Naive thymus-derived CD4-positive, alpha-beta T cell (primary cell): ENCODE data around the gene GXYLT2. TPM values are rescaled to one million over a fixed set of nuclear protein-coding genes. Genes with fewer than 3 reads are reported as not detected.
A peak's percentile ranks its signal among the peaks of the same experiment; 100 is the strongest.
"Not testable (repeated sequence)": the region's sequence is repeated elsewhere in the genome, so short reads cannot be mapped to it uniquely, and the experiment has no call there.

ENCODE experiments used
- ATAC-seq: fragments of 150-1000 bp; cut with Tn5 transposase; 2 replicates; pipeline ENCODE4 v1.10.0; 2021; ENCODE audit warnings: mild to moderate bottlenecking, moderate library complexity
- CTCF ChIA-PET: fragments of 350-600 bp; sonication (Branson Sonifier 250); formaldehyde crosslinking; loops from one replicate; lab custom pipeline; 2021; ENCODE audit warnings: antibody characterized with exemption; lab: Charles Lee
- POLR2A ChIA-PET: fragments of 350-600 bp; sonication (Branson Sonifier 250); formaldehyde crosslinking; loops from one replicate; lab custom pipeline; 2021; ENCODE audit warnings: antibody characterized with exemption, inconsistent platforms; lab: Charles Lee
- DNase-seq, 9 donors: peaks; one replicate each; pipeline versions ENCODE4 v3.0.0 to v3.0.0-alpha.2; 2020 to 2022; ENCODE audit warnings: mixed read lengths in 1 of 9
- H3K27ac ChIP-seq: one replicate; pipeline ENCODE4 v1.7.0; 2013; ENCODE audit warnings: mild to moderate bottlenecking, low read depth, low read length, moderate library complexity
- H3K27me3 ChIP-seq, 2 donors: one replicate each; pipeline ENCODE4 v1.7.0; 2013; ENCODE audit warnings: low read length in 2 of 2, mild to moderate bottlenecking in 2 of 2, moderate library complexity in 2 of 2; ENCODE audit not compliant: control insufficient read depth in 2 of 2, insufficient read depth in 2 of 2
- H3K36me3 ChIP-seq, 3 experiments: 1 replicate in 2 of 3; 2 replicates in 1 of 3; pipeline ENCODE4 v1.7.0; 2013; ENCODE audit warnings: low read length in 3 of 3, mild to moderate bottlenecking in 3 of 3, moderate library complexity in 1 of 3; ENCODE audit not compliant: insufficient read depth in 3 of 3, control insufficient read depth in 2 of 3
- H3K4me1 ChIP-seq, 2 donors: one replicate each; pipeline ENCODE4 v1.7.0; 2013; ENCODE audit warnings: low read length in 2 of 2, mild to moderate bottlenecking in 2 of 2, moderate library complexity in 1 of 2; ENCODE audit not compliant: control insufficient read depth in 2 of 2, insufficient read depth in 2 of 2
- H3K4me3 ChIP-seq: 2 replicates; pipeline ENCODE4 v1.7.0; 2013; ENCODE audit warnings: mild to moderate bottlenecking, low read length
- H3K9me3 ChIP-seq, 3 experiments: 1 replicate in 2 of 3; 2 replicates in 1 of 3; pipeline ENCODE4 v1.7.0; 2013; ENCODE audit warnings: low read length in 3 of 3; ENCODE audit not compliant: control insufficient read depth in 2 of 3
- H3K27ac Mint-ChIP-seq, 9 donors: one replicate each; pipeline ENCODE4 v1.8.0; 2020 to 2022; ENCODE audit warnings: mixed read lengths in 9 of 9, mild to moderate bottlenecking in 8 of 9, moderate library complexity in 5 of 9, inconsistent platforms in 2 of 9
- H3K27me3 Mint-ChIP-seq, 5 donors: one replicate each; pipeline ENCODE4 v1.8.0; 2021 to 2022; ENCODE audit warnings: mixed read lengths in 5 of 5, mild to moderate bottlenecking in 1 of 5
- H3K36me3 Mint-ChIP-seq, 5 donors: one replicate each; pipeline ENCODE4 v1.8.0; 2020 to 2022; ENCODE audit warnings: mixed read lengths in 5 of 5, mild to moderate bottlenecking in 3 of 5, inconsistent platforms in 1 of 5
- H3K4me1 Mint-ChIP-seq, 7 donors: one replicate each; pipeline ENCODE4 v1.8.0; 2020 to 2022; ENCODE audit warnings: mixed read lengths in 7 of 7, mild to moderate bottlenecking in 3 of 7, inconsistent platforms in 1 of 7
- H3K4me3 Mint-ChIP-seq, 10 donors: one replicate each; pipeline ENCODE4 v1.8.0; 2020 to 2022; ENCODE audit warnings: mild to moderate bottlenecking in 10 of 10, mixed read lengths in 10 of 10, moderate library complexity in 6 of 10, inconsistent platforms in 2 of 10
- H3K9me3 Mint-ChIP-seq, 11 donors: one replicate each; pipeline ENCODE4 v1.8.0; 2020 to 2022; ENCODE audit warnings: mixed read lengths in 11 of 11, mild to moderate bottlenecking in 4 of 11, inconsistent platforms in 1 of 11, moderate library complexity in 1 of 11
- intact Hi-C, 2 donors: fragments of 100-400 bp; cut with micrococcal nuclease; formaldehyde crosslinking; loops; one replicate each; pipeline ENCODE4 v1.15.1; 2023
- polyA plus RNA-seq, 2 donors: library from polyadenylated mRNA; unstranded; fragments of 300-500 nt; fragmentation: Illumina TruSeq; gene quantifications; one replicate each; pipeline ENCODE4 v1.2.3, GENCODE V29; 2021
- total RNA-seq, 6 experiments: library from RNA in 5 of 6; stranded (reverse) in 5 of 6; gene quantifications; 1 replicate in 5 of 6; 2 replicates in 1 of 6; pipeline ENCODE4 v1.2.3 and lab custom pipeline; 2021 to 2026

Gene GXYLT2
- total and polyA plus RNA-seq, 7 experiments from 2014 or later, result not detected

- H3K27me3 Mint-ChIP-seq, H3K27ac ChIP-seq, POLR2A ChIA-PET, H3K4me3 Mint-ChIP-seq, ATAC-seq, H3K27me3 ChIP-seq, CTCF ChIA-PET, H3K9me3 ChIP-seq, H3K4me3 ChIP-seq, H3K4me1 ChIP-seq, H3K27ac Mint-ChIP-seq, H3K36me3 ChIP-seq, DNase-seq, intact Hi-C loops, H3K4me1 Mint-ChIP-seq, H3K36me3 Mint-ChIP-seq: not testable (repeated sequence)
- peaks cover 0 to 12% (median 3%) of the 10 kb centered on the region in 11 donors for H3K9me3 Mint-ChIP-seq
Measured at GRCh38 chr3:72928781-72929735, 41.2 kb downstream of the GXYLT2 start.

DNA sequence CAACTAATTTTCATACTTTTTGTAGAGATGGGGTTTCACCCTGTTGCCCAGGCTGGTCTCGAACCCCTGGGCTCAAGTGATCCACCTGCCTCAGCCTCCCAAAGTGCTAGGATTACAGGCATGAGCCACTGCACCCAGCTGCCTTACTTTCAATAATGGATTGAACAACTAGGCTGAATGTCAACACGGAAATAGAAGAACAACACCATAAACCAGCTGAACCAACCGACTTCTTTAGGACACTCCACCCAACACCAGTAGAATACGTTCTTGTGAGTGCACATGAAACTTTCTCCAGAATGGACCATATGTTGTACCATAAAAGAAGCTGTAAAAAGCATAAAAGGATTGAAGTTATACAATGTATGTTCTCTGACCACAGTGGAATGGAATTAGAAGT lies 42.9 kb downstream of the GXYLT2 start:
- ChIA-PET POLR2A (no interaction called here), CTCF (no interaction called here)
- H3K27ac ChIP-seq, result no peak overlapping the region
- Mint-ChIP-seq H3K27me3 (peaks cover 0 to 18% (median 0%) of the 10 kb centered on the region in 5 donors), H3K4me3 (no peak overlapping the region), H3K27ac (no peak overlapping the region), H3K4me1 (no peaks in the 10 kb centered on the region), H3K9me3 (peaks cover 0 to 12% (median 3%) of the 10 kb centered on the region in 11 donors), H3K36me3 (no peaks in the 10 kb centered on the region)
- no peaks in the 10 kb centered on the region for H3K4me1 ChIP-seq
- H3K4me3 ChIP-seq, result no peak overlapping the region
- ATAC-seq (no peak), DNase-seq (no peak)
- H3K36me3 ChIP-seq, result no peaks in the 10 kb centered on the region
- H3K27me3 ChIP-seq, result no peaks in the 10 kb centered on the region
- H3K9me3 ChIP-seq, result no peaks in the 10 kb centered on the region
- intact Hi-C loops, result no loop called here

- intact Hi-C loops, result no loop called here
- no peak overlapping the region for H3K27ac Mint-ChIP-seq
- H3K4me1 Mint-ChIP-seq, result no peaks in the 10 kb centered on the region
- Histone ChIP-seq H3K36me3 (no peaks in the 10 kb centered on the region), H3K4me1 (no peaks in the 10 kb centered on the region), H3K4me3 (no peak overlapping the region), H3K9me3 (no peaks in the 10 kb centered on the region), H3K27me3 (no peaks in the 10 kb centered on the region), H3K27ac (no peak overlapping the region)
- H3K9me3 Mint-ChIP-seq, result peaks cover 0 to 12% (median 3%) of the 10 kb centered on the region in 11 donors
- DNase-seq, result no peak
- peaks cover 0 to 21% (median 0%) of the 10 kb centered on the region in 5 donors for H3K27me3 Mint-ChIP-seq
- H3K4me3 Mint-ChIP-seq, result no peak overlapping the region
- no peak for ATAC-seq
- CTCF ChIA-PET, result no interaction called here
- POLR2A ChIA-PET, result no interaction called here
- no peaks in the 10 kb centered on the region for H3K36me3 Mint-ChIP-seq
Measured at GRCh38 chr3:72932416-72932815, 44.6 kb downstream of the GXYLT2 start.

GRCh38 chr3:72938471-72939265 lies 50.8 kb downstream of the GXYLT2 start:
- H3K4me3 Mint-ChIP-seq, result no peak overlapping the region
- H3K27ac ChIP-seq, result no peak overlapping the region
- CTCF ChIA-PET, result interaction anchor here (0.6 to 5.1 kb wide), 5 partner anchors 64 to 1068 kb away, joined by 3 to 46 read pairs (median 4); no protein-coding TSS in a partner anchor
- H3K27ac Mint-ChIP-seq, result no peak overlapping the region
- peak; percentile 99 for ATAC-seq
- H3K4me1 Mint-ChIP-seq, result no peaks in the 10 kb centered on the region
- H3K9me3 ChIP-seq, result no peaks in the 10 kb centered on the region
- H3K27me3 Mint-ChIP-seq, result peaks cover 0 to 28% (median 0%) of the 10 kb centered on the region in 5 donors
- no peaks in the 10 kb centered on the region for H3K36me3 ChIP-seq
- POLR2A ChIA-PET, result no interaction called here
- H3K27me3 ChIP-seq, result no peaks in the 10 kb centered on the region
- intact Hi-C loops, result loop anchor here (1.0 to 5.0 kb wide), 6 partner anchors 59 to 1061 kb away; partner anchors contain the start of gene SHQ1 (in 1 of the 2)
- no peaks in the 10 kb centered on the region for H3K4me1 ChIP-seq
- no peaks in the 10 kb centered on the region for H3K36me3 Mint-ChIP-seq
- peak in 7 of 9 donors; percentile 48 to 76 (median 62) for DNase-seq
- no peak overlapping the region for H3K4me3 ChIP-seq
- H3K9me3 Mint-ChIP-seq, result no peaks in the 10 kb centered on the region

DNA sequence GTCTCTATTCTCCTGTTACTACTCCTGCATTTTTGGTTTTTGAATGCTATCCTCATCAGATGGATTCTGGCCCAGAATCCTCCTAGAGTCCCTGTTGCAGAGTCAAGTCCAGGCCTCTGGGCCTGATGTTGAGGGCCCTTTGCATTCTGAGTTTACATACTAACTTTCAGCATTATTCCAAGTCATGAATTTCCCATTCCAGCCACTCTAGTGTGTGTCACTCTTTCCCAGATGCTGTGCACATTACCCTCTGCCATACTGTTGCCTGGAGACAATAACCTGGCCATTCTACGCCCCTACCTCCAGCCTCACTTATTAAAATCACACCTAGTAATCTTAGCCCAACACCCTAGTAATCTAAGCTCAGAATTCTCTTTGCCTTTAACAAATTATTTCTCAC lies 53.4 kb downstream of the GXYLT2 start:
- Histone ChIP-seq H3K9me3 (no peaks in the 10 kb centered on the region), H3K27ac (no peak overlapping the region), H3K27me3 (no peaks in the 10 kb centered on the region), H3K36me3 (no peaks in the 10 kb centered on the region), H3K4me1 (no peaks in the 10 kb centered on the region), H3K4me3 (no peak overlapping the region)
- H3K36me3 Mint-ChIP-seq, result no peaks in the 10 kb centered on the region
- ChIA-PET POLR2A (no interaction called here), CTCF (interaction anchor here (0.7 to 5.1 kb wide), 4 partner anchors 90 to 159 kb away, joined by 3 to 46 read pairs (median 5); no protein-coding TSS in a partner anchor)
- H3K27me3 Mint-ChIP-seq, result peaks cover 0 to 13% (median 0%) of the 10 kb centered on the region in 5 donors
- no peak overlapping the region for H3K4me3 Mint-ChIP-seq
- DNase-seq, result no peak
- peak overlapping the region in 1 of 9 donors; percentile 2 for H3K27ac Mint-ChIP-seq
- H3K4me1 Mint-ChIP-seq, result peaks cover 0 to 6% (median 0%) of the 10 kb centered on the region in 7 donors
- intact Hi-C loops, result no loop called here
- no peak for ATAC-seq
- no peaks in the 10 kb centered on the region for H3K9me3 Mint-ChIP-seq

- H3K4me1 Mint-ChIP-seq, result peaks cover 0 to 8% (median 0%) of the 10 kb centered on the region in 7 donors
- no peaks in the 10 kb centered on the region for H3K9me3 ChIP-seq
- no peak overlapping the region for H3K27ac ChIP-seq
- no peaks in the 10 kb centered on the region for H3K27me3 ChIP-seq
- no peaks in the 10 kb centered on the region for H3K9me3 Mint-ChIP-seq
- intact Hi-C loops, result no loop called here
- no peak for DNase-seq
- peaks cover 0 to 9% (median 0%) of the 10 kb centered on the region in 5 donors for H3K27me3 Mint-ChIP-seq
- ChIA-PET CTCF (interaction anchor here (1.0 to 5.1 kb wide), 3 partner anchors 91 to 114 kb away, joined by 3 to 46 read pairs (median 3); no protein-coding TSS in a partner anchor), POLR2A (interaction anchor here (0.7 kb wide), 1 partner anchor 31 kb away, joined by 4 read pairs; no protein-coding TSS in a partner anchor)
- H3K4me3 Mint-ChIP-seq, result no peak overlapping the region
- no peaks in the 10 kb centered on the region for H3K4me1 ChIP-seq
- no peaks in the 10 kb centered on the region for H3K36me3 Mint-ChIP-seq
- no peaks in the 10 kb centered on the region for H3K36me3 ChIP-seq
- no peak for ATAC-seq
- no peak overlapping the region for H3K4me3 ChIP-seq
- no peak overlapping the region for H3K27ac Mint-ChIP-seq
Measured at GRCh38 chr3:72942427-72942826, 54.6 kb downstream of the GXYLT2 start.
